Ishikawa (cell line): ENCODE measurements around the gene AK9.

Experiments
- FOXM1 ChIP-seq: IDR thresholded peaks from 2 replicates; pipeline ENCODE4 v1.6.1; 2012; ENCODE audit warnings: low read depth, borderline replicate concordance
- MAX ChIP-seq: IDR thresholded peaks from 2 replicates; pipeline ENCODE4 v1.6.1; 2012
- TCF12 ChIP-seq: IDR thresholded peaks from 2 replicates; pipeline ENCODE4 v1.6.1; 2012; ENCODE audit warnings: low read depth

- TF ChIP-seq TCF12 (no peak), MAX (no peak), FOXM1 (no peak)
Observed at GRCh38 chr6:109456111-109456583, 234.9 kb downstream of the AK9 start.
